Endodermal cell (in vitro differentiated cells): ENCODE data around the gene MTMR3. TPM values are rescaled to one million over a fixed set of nuclear protein-coding genes. Genes with fewer than 3 reads are reported as not detected.

Experiments
- DNase-seq: peaks from one replicate; pipeline ENCODE4 v3.0.0-alpha.2; 2017
- H3K27ac ChIP-seq: 2 replicates; pipeline ENCODE4 v1.5.1; 2013; ENCODE audit warnings: mild to moderate bottlenecking, low read depth, low read length, moderate library complexity
- H3K27me3 ChIP-seq: 2 replicates; pipeline ENCODE4 v1.6.1; 2013; ENCODE audit warnings: mild to moderate bottlenecking, low read length, moderate library complexity; ENCODE audit not compliant: insufficient read depth, control insufficient read depth, poor library complexity, severe bottlenecking
- H3K36me3 ChIP-seq: 2 replicates; pipeline ENCODE4 v1.7.0; 2013; ENCODE audit warnings: mild to moderate bottlenecking, low read length, moderate library complexity; ENCODE audit not compliant: control insufficient read depth, insufficient read depth
- H3K4me1 ChIP-seq: one replicate; pipeline ENCODE4 v1.7.0; 2013; ENCODE audit warnings: low read length; ENCODE audit not compliant: control insufficient read depth, insufficient read depth
- H3K4me3 ChIP-seq: 2 replicates; pipeline ENCODE4 v1.5.1; 2013; ENCODE audit warnings: mild to moderate bottlenecking, low read length, moderate library complexity
- H3K9ac ChIP-seq: 2 replicates; pipeline ENCODE4 v1.6.1; 2013; ENCODE audit warnings: mild to moderate bottlenecking, low read length, moderate library complexity; ENCODE audit not compliant: poor library complexity, severe bottlenecking; ENCODE audit errors: extremely low read depth
- H3K9me3 ChIP-seq: 2 replicates; pipeline ENCODE4 v1.6.1; 2013; ENCODE audit warnings: mild to moderate bottlenecking, low read length, moderate library complexity; ENCODE audit not compliant: control insufficient read depth
- H3K27ac Mint-ChIP-seq: 2 replicates; pipeline ENCODE4 v1.8.0; 2020; ENCODE audit warnings: mixed read lengths
- H3K27me3 Mint-ChIP-seq: 2 replicates; pipeline ENCODE4 v1.8.0; 2021; ENCODE audit warnings: mild to moderate bottlenecking, mixed read lengths; ENCODE audit not compliant: insufficient read depth
- H3K36me3 Mint-ChIP-seq: 2 replicates; pipeline ENCODE4 v1.8.0; 2020; ENCODE audit warnings: low read depth, mixed read lengths
- H3K4me1 Mint-ChIP-seq: 2 replicates; pipeline ENCODE4 v1.8.0; 2020; ENCODE audit warnings: mixed read lengths
- H3K4me3 Mint-ChIP-seq: 2 replicates; pipeline ENCODE4 v1.8.0; 2020; ENCODE audit warnings: mild to moderate bottlenecking, moderate library complexity, mixed read lengths
- H3K9me3 Mint-ChIP-seq: 2 replicates; pipeline ENCODE4 v1.8.0; 2020; ENCODE audit warnings: mild to moderate bottlenecking, mixed read lengths
- CTCF ChIP-seq: fragments of 200-600 bp; sonication (generic); conservative IDR thresholded peaks from 2 replicates; pipeline ENCODE4 v1.5.0; 2021; ENCODE audit warnings: antibody characterized with exemption, mild to moderate bottlenecking
- WGBS, 2 experiments: methylation state at CpG; one replicate each; pipeline versions ENCODE4 v1.1.5 to v1.1.7; 2013; ENCODE audit warnings: missing lambda C conversion rate in 2 of 2, mixed read lengths in 1 of 2; ENCODE audit not compliant: insufficient coverage in 1 of 2, insufficient read length in 1 of 2; 5-methylcytosine and 5-hydroxymethylcytosine counted together
- total RNA-seq, 2 donors: library from RNA; stranded (reverse); fragmentation: NEBNext Ultra II Directional in 1 of 2; extraction: Animal tissue kit (Norgen Biotek cat#: 25700) in 1 of 2; gene quantifications; 2 replicates in 1 of 2; 3 replicates in 1 of 2; pipeline ENCODE4 v1.2.1, GENCODE V29; 2021

MTMR3 gene
- total RNA-seq, 2 donors from 2014 or later: 30.9 to 41.3 TPM

- DNase-seq: no peak
- H3K9ac ChIP-seq: no peak overlapping the region
- no peaks in the 10 kb centered on the region for H3K36me3 Mint-ChIP-seq
- no peaks in the 10 kb centered on the region for H3K36me3 ChIP-seq
- TF ChIP-seq CTCF: no peak
- no peak overlapping the region for H3K27ac ChIP-seq
- no peaks in the 10 kb centered on the region for H3K27me3 ChIP-seq
- no peak overlapping the region for H3K27ac Mint-ChIP-seq
- H3K4me3 Mint-ChIP-seq: no peak overlapping the region
- no peaks in the 10 kb centered on the region for H3K4me1 ChIP-seq
- 88% methylated on average over 1 of the region's 1 CpG; no CpG with 5 or more reads in 1 of the 2 experiments for WGBS, 2 experiments
- no peaks in the 10 kb centered on the region for H3K9me3 Mint-ChIP-seq
- H3K4me3 ChIP-seq: no peak overlapping the region
- no peaks in the 10 kb centered on the region for H3K9me3 ChIP-seq
- H3K27me3 Mint-ChIP-seq: no peaks in the 10 kb centered on the region
- no peaks in the 10 kb centered on the region for H3K4me1 Mint-ChIP-seq
These were observed 9.6 kb downstream of the MTMR3 start for GRCh38 chr22:29892315-29893156.

- no peak for TF ChIP-seq CTCF
- Mint-ChIP-seq H3K36me3 (peaks cover 4% of the 10 kb centered on the region), H3K4me3 (no peak overlapping the region), H3K27ac (no peak overlapping the region), H3K9me3 (no peaks in the 10 kb centered on the region), H3K27me3 (no peaks in the 10 kb centered on the region), H3K4me1 (peaks cover 5% of the 10 kb centered on the region)
- Histone ChIP-seq H3K4me1 (no peaks in the 10 kb centered on the region), H3K9me3 (no peaks in the 10 kb centered on the region), H3K4me3 (no peak overlapping the region), H3K27ac (no peak overlapping the region), H3K9ac (no peak overlapping the region), H3K27me3 (no peaks in the 10 kb centered on the region), H3K36me3 (no peaks in the 10 kb centered on the region)
- 100% methylated on average over 1 of the region's 1 CpG for WGBS, 2 experiments
- DNase-seq: no peak
These were observed 18.4 kb downstream of the MTMR3 start for GRCh38 chr22:29901354-29901753.

- Mint-ChIP-seq H3K4me1 (peaks cover 13% of the 10 kb centered on the region), H3K4me3 (no peak overlapping the region), H3K27me3 (no peaks in the 10 kb centered on the region), H3K36me3 (peaks cover 4% of the 10 kb centered on the region), H3K9me3 (no peaks in the 10 kb centered on the region), H3K27ac (no peak overlapping the region)
- H3K4me1 ChIP-seq: peaks cover 4% of the 10 kb centered on the region
- no peak for DNase-seq
- no peak overlapping the region for H3K27ac ChIP-seq
- H3K27me3 ChIP-seq: no peaks in the 10 kb centered on the region
- no peak overlapping the region for H3K4me3 ChIP-seq
- no peak overlapping the region for H3K9ac ChIP-seq
- no peak for TF ChIP-seq CTCF
- WGBS, 2 experiments: 94 to 97% methylated on average over 5 of the region's 5 CpGs
- no peaks in the 10 kb centered on the region for H3K9me3 ChIP-seq
- no peaks in the 10 kb centered on the region for H3K36me3 ChIP-seq
These were observed 20.4 kb downstream of the MTMR3 start for GRCh38 chr22:29903371-29903770.
